ENCODE results near the gene NPHP3.
"Not testable (repeated sequence)": the region's sequence is repeated elsewhere in the genome, so short reads cannot be mapped to it uniquely, and the experiment has no call there.

Gene NPHP3

GRCh38 chr3:132643366-132643765 is 78.8 kb downstream of the NPHP3 start:
- DNase-seq (ENCODE audit: low read depth) = no peak

GRCh38 chr3:132642539-132642847 is 79.7 kb downstream of the NPHP3 start:
- DNase-seq (ENCODE audit: low read depth) = no peak

GRCh38 chr3:132641837-132642538 is 80.2 kb downstream of the NPHP3 start:
- DNase-seq (ENCODE audit: low read depth) = no peak

GRCh38 chr3:132641427-132641826 is 80.8 kb downstream of the NPHP3 start:
- not testable (repeated sequence) for DNase-seq (ENCODE audit: low read depth)

GRCh38 chr3:132638706-132639105 is 83.5 kb downstream of the NPHP3 start:
- no peak for DNase-seq (ENCODE audit: low read depth)

GRCh38 chr3:132637590-132637989 is 84.6 kb downstream of the NPHP3 start:
- no peak for DNase-seq (ENCODE audit: low read depth)

GRCh38 chr3:132635052-132635451 is 87.2 kb downstream of the NPHP3 start:
- no peak for DNase-seq (ENCODE audit: low read depth)

All from stimulated activated CD8-positive, alpha-beta memory T cell treated with anti-CD3 and anti-CD28 coated beads, Interleukin-15, amount 100 ng/mL, for 1 hour (primary cell).